Tibial nerve (tissue), 3 donors: ENCODE measurements around the gene SIVA1.

Source experiments
- POLR2A ChIP-seq, 2 donors: fragments of 450-650 bp; IDR thresholded peaks; one replicate each; pipeline ENCODE4 v1.6.1; 2017; ENCODE audit warnings: antibody characterized with exemption in 2 of 2, mild to moderate bottlenecking in 2 of 2, moderate library complexity in 2 of 2
- TF ChIP-seq, protein P1 (sequence below), 5 experiments: fragments of 200-600 bp in 3 of 5; fragments of 450-650 bp in 2 of 5; sonication (generic) in 3 of 5; IDR thresholded peaks; one replicate each; pipeline ENCODE4 v1.5.1; 2016 to 2019; ENCODE audit warnings: antibody characterized with exemption in 5 of 5, mild to moderate bottlenecking in 3 of 5, moderate library complexity in 2 of 5

DNA sequence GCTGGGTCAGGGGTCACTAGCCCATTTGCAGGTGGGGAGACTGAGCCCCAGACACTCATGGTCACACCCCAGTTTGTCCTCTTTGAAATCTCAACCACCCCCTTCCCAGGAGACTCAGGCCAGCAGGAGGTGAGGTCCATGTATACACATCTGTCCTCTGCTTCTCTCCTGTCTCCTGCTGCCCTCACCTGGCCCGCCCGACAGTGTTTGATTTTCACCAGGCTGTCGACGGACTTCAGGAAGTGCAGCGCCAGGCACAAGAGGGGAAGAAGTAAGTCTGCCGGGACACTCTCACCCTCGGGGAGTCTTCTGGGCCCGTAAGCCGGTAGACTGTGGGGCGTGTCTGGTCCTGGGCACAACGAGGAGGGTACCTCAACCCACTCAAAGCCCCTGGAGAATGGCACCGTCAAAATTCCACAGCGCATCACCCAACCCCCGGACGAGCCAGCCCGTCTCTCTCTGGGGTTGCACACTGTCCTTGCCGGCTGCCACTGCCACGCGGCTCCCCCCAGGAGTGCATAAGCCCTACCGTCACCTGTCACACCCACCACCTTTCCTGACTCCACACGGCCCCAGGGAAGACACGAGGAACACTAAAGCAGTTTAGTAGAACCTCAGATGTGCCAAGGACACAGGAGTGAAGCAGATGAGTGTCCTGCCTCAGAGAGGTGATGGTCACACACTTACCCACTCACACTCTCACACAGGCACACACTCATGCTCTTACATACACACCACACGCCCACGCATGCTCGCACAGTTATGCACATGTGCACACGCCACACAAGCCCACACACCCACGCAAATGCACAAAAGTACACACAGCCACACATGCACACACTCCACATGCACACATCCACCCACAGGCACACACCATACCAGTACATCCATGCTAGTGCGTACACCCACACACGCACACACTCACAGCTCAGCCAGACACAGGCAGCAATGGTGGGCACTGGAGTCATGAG, 13.1 kb upstream of the SIVA1 start:
- TF ChIP-seq, protein P1, sequence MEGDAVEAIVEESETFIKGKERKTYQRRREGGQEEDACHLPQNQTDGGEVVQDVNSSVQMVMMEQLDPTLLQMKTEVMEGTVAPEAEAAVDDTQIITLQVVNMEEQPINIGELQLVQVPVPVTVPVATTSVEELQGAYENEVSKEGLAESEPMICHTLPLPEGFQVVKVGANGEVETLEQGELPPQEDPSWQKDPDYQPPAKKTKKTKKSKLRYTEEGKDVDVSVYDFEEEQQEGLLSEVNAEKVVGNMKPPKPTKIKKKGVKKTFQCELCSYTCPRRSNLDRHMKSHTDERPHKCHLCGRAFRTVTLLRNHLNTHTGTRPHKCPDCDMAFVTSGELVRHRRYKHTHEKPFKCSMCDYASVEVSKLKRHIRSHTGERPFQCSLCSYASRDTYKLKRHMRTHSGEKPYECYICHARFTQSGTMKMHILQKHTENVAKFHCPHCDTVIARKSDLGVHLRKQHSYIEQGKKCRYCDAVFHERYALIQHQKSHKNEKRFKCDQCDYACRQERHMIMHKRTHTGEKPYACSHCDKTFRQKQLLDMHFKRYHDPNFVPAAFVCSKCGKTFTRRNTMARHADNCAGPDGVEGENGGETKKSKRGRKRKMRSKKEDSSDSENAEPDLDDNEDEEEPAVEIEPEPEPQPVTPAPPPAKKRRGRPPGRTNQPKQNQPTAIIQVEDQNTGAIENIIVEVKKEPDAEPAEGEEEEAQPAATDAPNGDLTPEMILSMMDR (IDR thresholded peaks at IDR 0.05), result no peak
- TF ChIP-seq POLR2A (IDR thresholded peaks at IDR 0.05), result no peak
